ENCODE measurements around the gene HAUS6.

HAUS6 gene

DNA sequence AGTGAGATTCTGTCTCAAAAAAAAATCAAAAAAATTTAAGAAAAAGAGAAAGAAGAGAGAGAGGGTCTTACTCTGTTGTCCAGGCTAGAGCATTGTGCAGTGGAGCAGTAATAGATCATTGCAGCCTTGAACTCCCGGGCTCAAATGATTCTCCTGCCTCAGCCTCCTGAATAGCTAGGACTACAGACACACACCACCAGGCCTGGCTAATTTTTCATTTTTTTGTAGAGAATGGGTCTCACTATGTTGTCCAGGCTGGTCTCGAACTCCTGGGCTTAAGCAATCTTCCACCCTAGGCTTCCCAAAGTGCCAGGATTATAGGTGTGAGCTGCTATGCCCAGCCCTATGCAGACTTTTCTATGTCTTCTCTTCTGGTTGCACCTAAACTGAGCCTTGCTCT is 28.5 kb downstream of the HAUS6 start:
- H3K4me3 ChIP-seq (replicated peaks; ENCODE audit: insufficient read depth, low read length) = no peak overlapping the region
- no peaks in the 10 kb centered on the region for H3K27me3 ChIP-seq (ENCODE audit: insufficient read depth, poor library complexity, severe bottlenecking)
- TF ChIP-seq POLR2AphosphoS5 (IDR thresholded peaks at IDR 0.05; ENCODE audit: low read depth) (no peak), GABPA (IDR thresholded peaks at IDR 0.05; ENCODE audit: low read depth) (no peak), SPI1 (IDR thresholded peaks at IDR 0.05; ENCODE audit: borderline replicate concordance, low read depth) (no peak)
- TF ChIP-seq, protein P1, sequence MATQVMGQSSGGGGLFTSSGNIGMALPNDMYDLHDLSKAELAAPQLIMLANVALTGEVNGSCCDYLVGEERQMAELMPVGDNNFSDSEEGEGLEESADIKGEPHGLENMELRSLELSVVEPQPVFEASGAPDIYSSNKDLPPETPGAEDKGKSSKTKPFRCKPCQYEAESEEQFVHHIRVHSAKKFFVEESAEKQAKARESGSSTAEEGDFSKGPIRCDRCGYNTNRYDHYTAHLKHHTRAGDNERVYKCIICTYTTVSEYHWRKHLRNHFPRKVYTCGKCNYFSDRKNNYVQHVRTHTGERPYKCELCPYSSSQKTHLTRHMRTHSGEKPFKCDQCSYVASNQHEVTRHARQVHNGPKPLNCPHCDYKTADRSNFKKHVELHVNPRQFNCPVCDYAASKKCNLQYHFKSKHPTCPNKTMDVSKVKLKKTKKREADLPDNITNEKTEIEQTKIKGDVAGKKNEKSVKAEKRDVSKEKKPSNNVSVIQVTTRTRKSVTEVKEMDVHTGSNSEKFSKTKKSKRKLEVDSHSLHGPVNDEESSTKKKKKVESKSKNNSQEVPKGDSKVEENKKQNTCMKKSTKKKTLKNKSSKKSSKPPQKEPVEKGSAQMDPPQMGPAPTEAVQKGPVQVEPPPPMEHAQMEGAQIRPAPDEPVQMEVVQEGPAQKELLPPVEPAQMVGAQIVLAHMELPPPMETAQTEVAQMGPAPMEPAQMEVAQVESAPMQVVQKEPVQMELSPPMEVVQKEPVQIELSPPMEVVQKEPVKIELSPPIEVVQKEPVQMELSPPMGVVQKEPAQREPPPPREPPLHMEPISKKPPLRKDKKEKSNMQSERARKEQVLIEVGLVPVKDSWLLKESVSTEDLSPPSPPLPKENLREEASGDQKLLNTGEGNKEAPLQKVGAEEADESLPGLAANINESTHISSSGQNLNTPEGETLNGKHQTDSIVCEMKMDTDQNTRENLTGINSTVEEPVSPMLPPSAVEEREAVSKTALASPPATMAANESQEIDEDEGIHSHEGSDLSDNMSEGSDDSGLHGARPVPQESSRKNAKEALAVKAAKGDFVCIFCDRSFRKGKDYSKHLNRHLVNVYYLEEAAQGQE (IDR thresholded peaks at IDR 0.05; ENCODE audit: insufficient replicate concordance, low read depth) = no peak
- TF ChIP-seq, protein P2, sequence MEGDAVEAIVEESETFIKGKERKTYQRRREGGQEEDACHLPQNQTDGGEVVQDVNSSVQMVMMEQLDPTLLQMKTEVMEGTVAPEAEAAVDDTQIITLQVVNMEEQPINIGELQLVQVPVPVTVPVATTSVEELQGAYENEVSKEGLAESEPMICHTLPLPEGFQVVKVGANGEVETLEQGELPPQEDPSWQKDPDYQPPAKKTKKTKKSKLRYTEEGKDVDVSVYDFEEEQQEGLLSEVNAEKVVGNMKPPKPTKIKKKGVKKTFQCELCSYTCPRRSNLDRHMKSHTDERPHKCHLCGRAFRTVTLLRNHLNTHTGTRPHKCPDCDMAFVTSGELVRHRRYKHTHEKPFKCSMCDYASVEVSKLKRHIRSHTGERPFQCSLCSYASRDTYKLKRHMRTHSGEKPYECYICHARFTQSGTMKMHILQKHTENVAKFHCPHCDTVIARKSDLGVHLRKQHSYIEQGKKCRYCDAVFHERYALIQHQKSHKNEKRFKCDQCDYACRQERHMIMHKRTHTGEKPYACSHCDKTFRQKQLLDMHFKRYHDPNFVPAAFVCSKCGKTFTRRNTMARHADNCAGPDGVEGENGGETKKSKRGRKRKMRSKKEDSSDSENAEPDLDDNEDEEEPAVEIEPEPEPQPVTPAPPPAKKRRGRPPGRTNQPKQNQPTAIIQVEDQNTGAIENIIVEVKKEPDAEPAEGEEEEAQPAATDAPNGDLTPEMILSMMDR (IDR thresholded peaks at IDR 0.05; ENCODE audit: insufficient read depth, low read length) = no peak
- H3K27ac ChIP-seq (replicated peaks) = no peak overlapping the region
- no peak for DNase-seq (ENCODE audit: low read depth in 1 of 2, low spot score in 1 of 2)

DNA sequence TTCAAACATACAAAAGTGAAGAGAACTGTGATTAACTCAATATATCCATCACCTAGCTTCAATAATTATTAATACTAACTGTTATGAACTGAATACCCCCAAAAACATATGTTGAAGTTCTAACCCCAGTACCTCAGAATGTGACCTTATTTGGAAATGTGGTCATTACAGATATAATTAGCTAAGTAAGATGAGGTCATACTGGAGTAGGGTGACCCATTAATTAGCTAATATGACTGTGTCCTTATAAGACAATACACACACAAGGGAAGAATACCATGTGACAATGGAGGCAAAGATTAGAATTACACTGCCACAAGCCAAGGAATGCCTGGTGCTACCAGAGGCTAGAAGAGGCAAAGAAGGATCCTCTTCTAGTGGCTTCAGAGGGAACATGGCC is 45.7 kb downstream of the HAUS6 start:
- TF ChIP-seq, protein P2 (IDR thresholded peaks at IDR 0.05; ENCODE audit: insufficient read depth, low read length) = no peak
- TF ChIP-seq, protein P1 (IDR thresholded peaks at IDR 0.05; ENCODE audit: insufficient replicate concordance, low read depth) = no peak
- TF ChIP-seq SPI1 (IDR thresholded peaks at IDR 0.05; ENCODE audit: borderline replicate concordance, low read depth) = no peak
- TF ChIP-seq GABPA (IDR thresholded peaks at IDR 0.05; ENCODE audit: low read depth) = no peak
- no peak for TF ChIP-seq POLR2AphosphoS5 (IDR thresholded peaks at IDR 0.05; ENCODE audit: low read depth)
- DNase-seq (ENCODE audit: low read depth in 1 of 2, low spot score in 1 of 2) = no peak

DNA sequence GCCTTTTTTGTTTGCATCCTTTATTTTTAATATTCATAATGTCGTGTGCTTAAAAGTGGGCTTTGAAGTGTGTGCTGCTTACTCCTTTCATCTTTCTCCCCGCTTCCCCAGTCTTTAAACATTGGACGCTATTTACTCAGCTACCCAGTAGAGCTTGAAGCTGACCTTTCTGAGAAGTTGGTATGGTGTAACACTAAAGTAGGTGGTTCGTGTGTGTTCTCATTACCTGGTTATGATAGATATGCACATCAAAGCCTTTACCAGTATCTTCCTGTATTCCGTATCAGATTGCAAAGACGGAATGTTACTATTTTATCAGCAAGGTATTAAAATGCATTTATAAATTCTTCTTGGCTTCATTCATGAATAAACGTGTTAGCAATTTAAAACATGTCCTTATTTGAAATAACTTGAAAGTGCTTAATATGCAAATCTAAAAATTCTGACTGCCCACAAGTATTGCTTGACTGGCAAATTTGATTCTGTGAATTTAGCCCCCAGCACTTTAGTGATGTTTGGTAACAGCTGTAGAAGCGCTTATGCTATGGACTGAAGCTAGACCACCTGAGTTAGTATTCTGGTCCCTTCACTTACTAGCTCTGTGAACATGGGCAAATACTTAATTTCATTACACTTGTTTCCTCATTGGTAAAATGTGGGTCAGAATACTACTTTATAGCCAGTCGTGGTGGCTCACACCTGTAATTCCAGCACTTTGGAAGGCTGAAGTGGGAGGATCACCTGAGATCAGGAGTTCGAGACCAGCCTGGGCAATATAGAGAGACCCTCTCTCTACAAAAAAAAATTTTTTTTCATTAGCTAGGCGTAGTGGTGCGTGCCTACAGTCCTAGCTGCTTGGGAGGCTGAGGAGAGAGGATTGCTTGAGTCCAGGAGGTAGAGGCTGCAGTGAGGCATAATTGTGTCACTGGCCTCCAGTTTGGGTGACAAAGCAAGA is 51.8 kb downstream of the HAUS6 start:
- TF ChIP-seq GABPA (IDR thresholded peaks at IDR 0.05; ENCODE audit: low read depth) (no peak), POLR2AphosphoS5 (IDR thresholded peaks at IDR 0.05; ENCODE audit: low read depth) (no peak), SPI1 (IDR thresholded peaks at IDR 0.05; ENCODE audit: borderline replicate concordance, low read depth) (no peak)
- TF ChIP-seq, protein P2 (IDR thresholded peaks at IDR 0.05; ENCODE audit: insufficient read depth, low read length) = no peak
- TF ChIP-seq, protein P1 (IDR thresholded peaks at IDR 0.05; ENCODE audit: insufficient replicate concordance, low read depth) = no peak
- no peak overlapping the region for H3K27ac ChIP-seq (replicated peaks)
- peak overlapping the region; percentile 74 for H3K4me3 ChIP-seq (replicated peaks; ENCODE audit: insufficient read depth, low read length)
- H3K27me3 ChIP-seq (ENCODE audit: insufficient read depth, poor library complexity, severe bottlenecking) = no peaks in the 10 kb centered on the region
- DNase-seq (ENCODE audit: low read depth in 1 of 2, low spot score in 1 of 2) = no peak

More for the DNA sequence above, 45.7 kb downstream of the HAUS6 start:
- Histone ChIP-seq H3K27ac (replicated peaks) (no peak overlapping the region), H3K4me3 (replicated peaks; ENCODE audit: insufficient read depth, low read length) (no peak overlapping the region), H3K27me3 (ENCODE audit: insufficient read depth, poor library complexity, severe bottlenecking) (no peaks in the 10 kb centered on the region)
